WTC11 (cell line): ENCODE measurements around the gene ADIPOQ. TPM values are rescaled to one million over a fixed set of nuclear protein-coding genes. Genes with fewer than 3 reads are reported as not detected.
A peak's percentile ranks its signal among the peaks of the same experiment; 100 is the strongest.

Experiments
- ATAC-seq: fragments of 200-7000 bp; cut with Tn5 transposase; 2 replicates; pipeline ENCODE4 v1.10.0; 2021; ENCODE audit warnings: mild to moderate bottlenecking, moderate library complexity
- CTCF ChIA-PET: fragments of 300-600 bp; sonication (Branson Sonifier 250); formaldehyde crosslinking; loops from one replicate; lab custom pipeline; 2021; ENCODE audit warnings: antibody characterized with exemption; lab: Charles Lee
- POLR2A ChIA-PET: fragments of 350-600 bp; sonication (Branson Sonifier 250); formaldehyde crosslinking; loops from one replicate; lab custom pipeline; 2021; ENCODE audit warnings: antibody characterized with exemption; lab: Charles Lee
- DNase-seq: peaks from one replicate; pipeline ENCODE4 v3.0.0; 2021; ENCODE audit warnings: low spot score
- H3K27ac Mint-ChIP-seq: 2 replicates; pipeline ENCODE4 v1.8.0; 2021; ENCODE audit warnings: mixed read lengths
- H3K27me3 Mint-ChIP-seq: 2 replicates; pipeline ENCODE4 v1.8.0; 2021; ENCODE audit warnings: low read depth, mild to moderate bottlenecking, moderate library complexity, mixed read lengths
- H3K36me3 Mint-ChIP-seq: 2 replicates; pipeline ENCODE4 v1.8.0; 2021; ENCODE audit warnings: mixed read lengths
- H3K4me1 Mint-ChIP-seq: 2 replicates; pipeline ENCODE4 v1.8.0; 2022; ENCODE audit warnings: mixed read lengths
- H3K4me3 Mint-ChIP-seq: 2 replicates; pipeline ENCODE4 v1.8.0; 2021; ENCODE audit warnings: mild to moderate bottlenecking, moderate library complexity, mixed read lengths
- H3K9me3 Mint-ChIP-seq: 2 replicates; pipeline ENCODE4 v1.8.0; 2021; ENCODE audit warnings: mixed read lengths
- ATF3 ChIP-seq: sonication (generic); formaldehyde crosslinking; conservative IDR thresholded peaks from 2 replicates; pipeline ENCODE4 v1.8.1; 2022; ENCODE audit warnings: mild to moderate bottlenecking, missing genetic modification reagents
- CBFB ChIP-seq: sonication (generic); formaldehyde crosslinking; IDR thresholded peaks from 2 replicates; pipeline ENCODE4 v1.8.1; 2022; ENCODE audit warnings: mild to moderate bottlenecking, low read depth, missing genetic modification reagents
- CREB1 ChIP-seq: sonication (generic); formaldehyde crosslinking; IDR thresholded peaks from 2 replicates; pipeline ENCODE4 v1.8.0; 2023; ENCODE audit warnings: mild to moderate bottlenecking, missing genetic modification reagents
- CREM ChIP-seq: sonication (generic); formaldehyde crosslinking; IDR thresholded peaks from 2 replicates; pipeline ENCODE4 v1.8.1; 2022; ENCODE audit warnings: mild to moderate bottlenecking, missing genetic modification reagents, moderate library complexity
- ERG ChIP-seq: fragments of 250-450 bp; sonication (Bioruptor Pico); IDR thresholded peaks from 2 replicates; pipeline ENCODE4 v1.8.0; 2021; ENCODE audit warnings: mild to moderate bottlenecking
- FOXP1 ChIP-seq: sonication (generic); formaldehyde crosslinking; IDR thresholded peaks from 2 replicates; pipeline ENCODE4 v1.8.0; 2022; ENCODE audit warnings: missing genetic modification reagents, mild to moderate bottlenecking, moderate library complexity, borderline replicate concordance
- HMGA2 ChIP-seq: fragments of 250-450 bp; sonication (Bioruptor Pico); IDR thresholded peaks from 2 replicates; pipeline ENCODE4 v1.4.0; 2021; ENCODE audit warnings: mild to moderate bottlenecking, moderate library complexity
- KAT7 ChIP-seq: sonication (generic); formaldehyde crosslinking; IDR thresholded peaks from 2 replicates; pipeline ENCODE4 v1.8.1; 2023; ENCODE audit warnings: missing genetic modification reagents, mild to moderate bottlenecking, borderline replicate concordance
- MXD4 ChIP-seq: fragments of 250-450 bp; sonication (Bioruptor Pico); IDR thresholded peaks from 2 replicates; pipeline ENCODE4 v1.8.0; 2021; ENCODE audit warnings: mild to moderate bottlenecking, moderate library complexity, borderline replicate concordance
- NFE2L1 ChIP-seq: sonication (generic); formaldehyde crosslinking; IDR thresholded peaks from 2 replicates; pipeline ENCODE4 v1.8.1; 2023; ENCODE audit warnings: missing genetic modification reagents
- OVOL2 ChIP-seq: fragments of 250-450 bp; sonication (Bioruptor Pico); IDR thresholded peaks from 2 replicates; pipeline ENCODE4 v1.9.0; 2021; ENCODE audit warnings: mild to moderate bottlenecking, borderline replicate concordance
- RORB ChIP-seq: fragments of 250-450 bp; sonication (Bioruptor Pico); IDR thresholded peaks from 2 replicates; pipeline ENCODE4 v1.9.0; 2021; ENCODE audit warnings: mild to moderate bottlenecking
- SMAD3 ChIP-seq: sonication (generic); formaldehyde crosslinking; IDR thresholded peaks from 2 replicates; pipeline ENCODE4 v1.8.0; 2022; ENCODE audit warnings: missing genetic modification reagents, mild to moderate bottlenecking, borderline replicate concordance
- SP1 ChIP-seq: sonication (generic); formaldehyde crosslinking; conservative IDR thresholded peaks from 2 replicates; pipeline ENCODE4 v1.8.1; 2022; ENCODE audit warnings: missing genetic modification reagents
- TEAD4 ChIP-seq: sonication (generic); formaldehyde crosslinking; IDR thresholded peaks from 2 replicates; pipeline ENCODE4 v1.8.0; 2022; ENCODE audit warnings: mild to moderate bottlenecking, missing genetic modification reagents
- ZNF232 ChIP-seq: sonication (generic); formaldehyde crosslinking; IDR thresholded peaks from 2 replicates; pipeline ENCODE4 v1.8.0; 2022; ENCODE audit warnings: mild to moderate bottlenecking, missing genetic modification reagents
- ZNF396 ChIP-seq: fragments of 250-450 bp; sonication (Bioruptor Pico); IDR thresholded peaks from 2 replicates; pipeline ENCODE4 v1.8.0; 2021; ENCODE audit warnings: mild to moderate bottlenecking, moderate library complexity, borderline replicate concordance
- total RNA-seq: library from RNA; stranded (reverse); gene quantifications from 3 replicates; pipeline ENCODE4 v1.2.3, GENCODE V29; 2021
- TF ChIP-seq, protein P1 (sequence below): sonication (generic); formaldehyde crosslinking; IDR thresholded peaks from 2 replicates; pipeline ENCODE4 v1.8.0; 2022; ENCODE audit warnings: mild to moderate bottlenecking, missing genetic modification reagents
- TF ChIP-seq, protein P2 (sequence below): fragments of 250-450 bp; sonication (Bioruptor Pico); IDR thresholded peaks from 2 replicates; pipeline ENCODE4 v1.9.0; 2021; ENCODE audit warnings: mild to moderate bottlenecking, borderline replicate concordance
- TF ChIP-seq, protein P3 (sequence below): sonication (generic); formaldehyde crosslinking; IDR thresholded peaks from 2 replicates; pipeline ENCODE4 v1.8.1; 2023; ENCODE audit warnings: mild to moderate bottlenecking, moderate library complexity, missing genetic modification reagents

The ADIPOQ gene
- total RNA-seq, 1 experiment from 2014 or later, result not detected

DNA sequence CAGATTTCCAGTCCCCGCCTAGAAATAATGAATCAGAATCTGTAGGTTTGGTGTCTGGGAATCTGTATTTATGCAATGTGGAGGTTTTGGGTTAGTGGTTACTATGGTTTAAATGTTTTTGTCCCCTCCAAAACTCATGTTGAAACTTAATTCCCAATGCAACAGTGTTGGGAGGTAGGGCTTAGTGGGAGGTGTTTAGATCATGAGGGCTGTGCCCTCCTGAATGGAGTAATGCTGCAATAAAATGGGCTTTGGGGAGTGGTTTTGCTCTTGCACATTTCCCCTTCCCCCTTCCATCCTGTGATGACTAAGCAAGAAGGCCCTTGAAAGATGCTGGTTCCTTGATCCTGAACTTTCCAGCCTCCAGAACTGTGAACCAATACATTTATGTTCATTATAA, 27.1 kb upstream of the ADIPOQ start:
- Mint-ChIP-seq H3K36me3 (no peaks in the 10 kb centered on the region), H3K27me3 (no peaks in the 10 kb centered on the region; the same call in 1 of the 2 replicates), H3K4me3 (no peak overlapping the region), H3K4me1 (peaks cover 18% of the 10 kb centered on the region), H3K27ac (no peak overlapping the region; the same call in 1 of the 2 replicates), H3K9me3 (no peaks in the 10 kb centered on the region)
- ChIA-PET POLR2A (interaction anchor here (0.6 kb wide), 1 partner anchor 12 kb away, joined by 4 read pairs; no protein-coding TSS in a partner anchor), CTCF (interaction anchor here (0.6 kb wide), 1 partner anchor 62 kb away, joined by 3 read pairs; no protein-coding TSS in a partner anchor)
- no peak for DNase-seq
- peak; percentile 61 for ATAC-seq
- TF ChIP-seq MXD4 (CRISPR knock-in tag) (no peak), ZNF232 (no peak), TEAD4 (CRISPR knock-in tag) (no peak), FOXP1 (CRISPR knock-in tag) (no peak), SMAD3 (CRISPR knock-in tag) (no peak), ZNF396 (CRISPR knock-in tag) (no peak), HMGA2 (no peak), NFE2L1 (CRISPR knock-in tag) (no peak)
- TF ChIP-seq, protein P1, sequence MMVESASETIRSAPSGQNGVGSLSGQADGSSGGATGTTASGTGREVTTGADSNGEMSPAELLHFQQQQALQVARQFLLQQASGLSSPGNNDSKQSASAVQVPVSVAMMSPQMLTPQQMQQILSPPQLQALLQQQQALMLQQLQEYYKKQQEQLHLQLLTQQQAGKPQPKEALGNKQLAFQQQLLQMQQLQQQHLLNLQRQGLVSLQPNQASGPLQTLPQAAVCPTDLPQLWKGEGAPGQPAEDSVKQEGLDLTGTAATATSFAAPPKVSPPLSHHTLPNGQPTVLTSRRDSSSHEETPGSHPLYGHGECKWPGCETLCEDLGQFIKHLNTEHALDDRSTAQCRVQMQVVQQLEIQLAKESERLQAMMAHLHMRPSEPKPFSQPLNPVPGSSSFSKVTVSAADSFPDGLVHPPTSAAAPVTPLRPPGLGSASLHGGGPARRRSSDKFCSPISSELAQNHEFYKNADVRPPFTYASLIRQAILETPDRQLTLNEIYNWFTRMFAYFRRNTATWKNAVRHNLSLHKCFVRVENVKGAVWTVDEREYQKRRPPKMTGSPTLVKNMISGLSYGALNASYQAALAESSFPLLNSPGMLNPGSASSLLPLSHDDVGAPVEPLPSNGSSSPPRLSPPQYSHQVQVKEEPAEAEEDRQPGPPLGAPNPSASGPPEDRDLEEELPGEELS (CRISPR knock-in tag), result no peak

GRCh38 chr3:186818516-186818915, 24.0 kb upstream of the ADIPOQ start:
- TF ChIP-seq, protein P2, sequence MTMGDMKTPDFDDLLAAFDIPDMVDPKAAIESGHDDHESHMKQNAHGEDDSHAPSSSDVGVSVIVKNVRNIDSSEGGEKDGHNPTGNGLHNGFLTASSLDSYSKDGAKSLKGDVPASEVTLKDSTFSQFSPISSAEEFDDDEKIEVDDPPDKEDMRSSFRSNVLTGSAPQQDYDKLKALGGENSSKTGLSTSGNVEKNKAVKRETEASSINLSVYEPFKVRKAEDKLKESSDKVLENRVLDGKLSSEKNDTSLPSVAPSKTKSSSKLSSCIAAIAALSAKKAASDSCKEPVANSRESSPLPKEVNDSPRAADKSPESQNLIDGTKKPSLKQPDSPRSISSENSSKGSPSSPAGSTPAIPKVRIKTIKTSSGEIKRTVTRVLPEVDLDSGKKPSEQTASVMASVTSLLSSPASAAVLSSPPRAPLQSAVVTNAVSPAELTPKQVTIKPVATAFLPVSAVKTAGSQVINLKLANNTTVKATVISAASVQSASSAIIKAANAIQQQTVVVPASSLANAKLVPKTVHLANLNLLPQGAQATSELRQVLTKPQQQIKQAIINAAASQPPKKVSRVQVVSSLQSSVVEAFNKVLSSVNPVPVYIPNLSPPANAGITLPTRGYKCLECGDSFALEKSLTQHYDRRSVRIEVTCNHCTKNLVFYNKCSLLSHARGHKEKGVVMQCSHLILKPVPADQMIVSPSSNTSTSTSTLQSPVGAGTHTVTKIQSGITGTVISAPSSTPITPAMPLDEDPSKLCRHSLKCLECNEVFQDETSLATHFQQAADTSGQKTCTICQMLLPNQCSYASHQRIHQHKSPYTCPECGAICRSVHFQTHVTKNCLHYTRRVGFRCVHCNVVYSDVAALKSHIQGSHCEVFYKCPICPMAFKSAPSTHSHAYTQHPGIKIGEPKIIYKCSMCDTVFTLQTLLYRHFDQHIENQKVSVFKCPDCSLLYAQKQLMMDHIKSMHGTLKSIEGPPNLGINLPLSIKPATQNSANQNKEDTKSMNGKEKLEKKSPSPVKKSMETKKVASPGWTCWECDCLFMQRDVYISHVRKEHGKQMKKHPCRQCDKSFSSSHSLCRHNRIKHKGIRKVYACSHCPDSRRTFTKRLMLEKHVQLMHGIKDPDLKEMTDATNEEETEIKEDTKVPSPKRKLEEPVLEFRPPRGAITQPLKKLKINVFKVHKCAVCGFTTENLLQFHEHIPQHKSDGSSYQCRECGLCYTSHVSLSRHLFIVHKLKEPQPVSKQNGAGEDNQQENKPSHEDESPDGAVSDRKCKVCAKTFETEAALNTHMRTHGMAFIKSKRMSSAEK (CRISPR knock-in tag), result no peak
- TF ChIP-seq CBFB (no peak), ERG (CRISPR knock-in tag) (no peak), ZNF396 (CRISPR knock-in tag) (no peak), OVOL2 (CRISPR knock-in tag) (no peak), CREM (CRISPR knock-in tag) (no peak), SP1 (CRISPR knock-in tag) (no peak), KAT7 (CRISPR knock-in tag) (no peak), CREB1 (CRISPR knock-in tag) (no peak), RORB (no peak), TEAD4 (CRISPR knock-in tag) (no peak), ATF3 (CRISPR knock-in tag) (no peak)
- TF ChIP-seq, protein P3, sequence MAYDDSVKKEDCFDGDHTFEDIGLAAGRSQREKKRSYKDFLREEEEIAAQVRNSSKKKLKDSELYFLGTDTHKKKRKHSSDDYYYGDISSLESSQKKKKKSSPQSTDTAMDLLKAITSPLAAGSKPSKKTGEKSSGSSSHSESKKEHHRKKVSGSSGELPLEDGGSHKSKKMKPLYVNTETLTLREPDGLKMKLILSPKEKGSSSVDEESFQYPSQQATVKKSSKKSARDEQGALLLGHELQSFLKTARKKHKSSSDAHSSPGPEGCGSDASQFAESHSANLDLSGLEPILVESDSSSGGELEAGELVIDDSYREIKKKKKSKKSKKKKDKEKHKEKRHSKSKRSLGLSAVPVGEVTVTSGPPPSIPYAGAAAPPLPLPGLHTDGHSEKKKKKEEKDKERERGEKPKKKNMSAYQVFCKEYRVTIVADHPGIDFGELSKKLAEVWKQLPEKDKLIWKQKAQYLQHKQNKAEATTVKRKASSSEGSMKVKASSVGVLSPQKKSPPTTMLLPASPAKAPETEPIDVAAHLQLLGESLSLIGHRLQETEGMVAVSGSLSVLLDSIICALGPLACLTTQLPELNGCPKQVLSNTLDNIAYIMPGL, result no peak
- CTCF ChIA-PET, result interaction anchor here (0.6 to 1.6 kb wide), 7 partner anchors 9 to 861 kb away, joined by 3 to 5 read pairs (median 3); no protein-coding TSS in a partner anchor
- POLR2A ChIA-PET, result no interaction called here
- Mint-ChIP-seq H3K27ac (no peak overlapping the region), H3K4me3 (no peak overlapping the region), H3K9me3 (no peaks in the 10 kb centered on the region), H3K4me1 (peaks cover 18% of the 10 kb centered on the region), H3K36me3 (no peaks in the 10 kb centered on the region), H3K27me3 (no peaks in the 10 kb centered on the region; the same call in 1 of the 2 replicates)
- DNase-seq (no peak), ATAC-seq (no peak)
